H1 (cell line): Measurements from ENCODE around the gene SCARB1. TPM values are rescaled to one million over a fixed set of nuclear protein-coding genes. Genes with fewer than 3 reads are reported as not detected.

Experiments
- CBX8 ChIP-seq: fragments of 300-800, 300-1000 bp; sonication (generic); IDR thresholded peaks from 2 replicates; pipeline ENCODE4 v1.7.1; 2016; ENCODE audit warnings: low read depth, low read length, borderline replicate concordance
- CHD7 ChIP-seq: fragments of 300-600 bp; sonication (generic); IDR thresholded peaks from 2 replicates; pipeline ENCODE4 v1.7.1; 2012; ENCODE audit warnings: low read length, moderate library complexity, mild to moderate bottlenecking, inconsistent platforms; ENCODE audit not compliant: insufficient replicate concordance
- JUN ChIP-seq: IDR thresholded peaks from 2 replicates; pipeline ENCODE4 v1.6.1; 2011; ENCODE audit warnings: low read depth, mild to moderate bottlenecking, improper control_type of control experiment, low read length
- TAF1 ChIP-seq: IDR thresholded peaks from 2 replicates; pipeline ENCODE4 v1.6.1; 2011; ENCODE audit warnings: mild to moderate bottlenecking, low read depth, low read length
- TCF12 ChIP-seq: IDR thresholded peaks from 2 replicates; pipeline ENCODE4 v1.6.1; 2011; ENCODE audit warnings: low read depth, mild to moderate bottlenecking, low read length
- TEAD4 ChIP-seq: IDR thresholded peaks from 2 replicates; pipeline ENCODE4 v1.6.1; 2012; ENCODE audit warnings: low read depth, low read length, inconsistent platforms, mixed read lengths
- ZNF274 ChIP-seq: IDR thresholded peaks from 2 replicates; pipeline ENCODE4 v1.7.0; 2012; ENCODE audit warnings: low read length, borderline replicate concordance; ENCODE audit errors: extremely low read depth
- polyA plus RNA-seq, 7 experiments: library from polyadenylated mRNA; depleted of rRNA in 3 of 7; stranded (reverse) in 5 of 7; unstranded in 2 of 7; fragments of >200 nt in 5 of 7; fragments of 200-250 nt in 2 of 7; gene quantifications; 1 replicate in 5 of 7; 2 replicates in 1 of 7; 4 replicates in 1 of 7; pipeline versions ENCODE4 v1.2.1 to v1.2.3, GENCODE V29; 2011 to 2013; ENCODE audit warnings: missing spikeins in 2 of 7, mixed read lengths in 2 of 7
- total RNA-seq: library from RNA; stranded (reverse); fragmentation: NEBNext Ultra II Directional; extraction: Animal tissue kit (Norgen Biotek cat#: 25700); gene quantifications from 2 replicates; pipeline ENCODE4 v1.2.1, GENCODE V29; 2021

SCARB1 gene
- total and polyA plus RNA-seq, 2 of the 8 experiments (the other 6 are each of a cell fraction or from before 2014, with no cell fraction given): 45.3 to 57.1 TPM

GRCh38 chr12:124792156-124792555 is 71.5 kb downstream of the SCARB1 start (continued):
- TF ChIP-seq TCF12 (no peak), CBX8 (no peak), TEAD4 (no peak), JUN (no peak), ZNF274 (no peak), CHD7 (no peak), TAF1 (no peak)
